Liver (tissue), 9 donors: ENCODE data around the gene CHD3. TPM values are rescaled to one million over a fixed set of nuclear protein-coding genes. Genes with fewer than 3 reads are reported as not detected.

Source experiments
- DNase-seq: peaks from one replicate; pipeline ENCODE4 v3.0.0-alpha.2; 2017; ENCODE audit warnings: low spot score
- H3K27ac ChIP-seq, 2 donors: one replicate each; pipeline ENCODE4 v1.7.0; 2013; ENCODE audit warnings: inconsistent platforms in 2 of 2, low read length in 2 of 2, control low read depth in 1 of 2, low read depth in 1 of 2, mild to moderate bottlenecking in 1 of 2
- H3K27me3 ChIP-seq, 4 donors: one replicate each; pipeline versions ENCODE4 v1.6.1 to v1.7.0; 2013; ENCODE audit warnings: low read length in 3 of 4, inconsistent platforms in 1 of 4, mild to moderate bottlenecking in 1 of 4, moderate library complexity in 1 of 4; ENCODE audit not compliant: control insufficient read depth in 4 of 4, insufficient read depth in 4 of 4
- H3K36me3 ChIP-seq, 4 donors: one replicate each; pipeline versions ENCODE4 v1.6.1 to v1.7.0; 2013; ENCODE audit warnings: low read length in 3 of 4, mild to moderate bottlenecking in 3 of 4, low read depth in 1 of 4, moderate library complexity in 1 of 4; ENCODE audit not compliant: control insufficient read depth in 4 of 4, insufficient read depth in 3 of 4
- H3K4me1 ChIP-seq, 4 donors: one replicate each; pipeline versions ENCODE4 v1.6.1 to v1.7.0; 2013; ENCODE audit warnings: low read length in 3 of 4, mild to moderate bottlenecking in 3 of 4, moderate library complexity in 1 of 4; ENCODE audit not compliant: control insufficient read depth in 4 of 4, insufficient read depth in 4 of 4
- H3K4me3 ChIP-seq, 3 donors: one replicate each; pipeline versions ENCODE4 v1.6.1 to v1.7.0; 2013; ENCODE audit warnings: low read length in 3 of 3, control low read depth in 1 of 3, low read depth in 1 of 3, mild to moderate bottlenecking in 1 of 3
- H3K9ac ChIP-seq, 2 donors: one replicate each; pipeline ENCODE4 v1.7.0; 2013; ENCODE audit warnings: low read length in 2 of 2, mild to moderate bottlenecking in 2 of 2, moderate library complexity in 2 of 2, control low read depth in 1 of 2, low read depth in 1 of 2
- H3K9me3 ChIP-seq, 4 donors: one replicate each; pipeline versions ENCODE4 v1.6.1 to v1.7.0; 2013; ENCODE audit warnings: low read length in 3 of 4; ENCODE audit not compliant: control insufficient read depth in 4 of 4
- CTCF ChIP-seq: fragments of 150-350 bp; IDR thresholded peaks from 2 replicates; pipeline ENCODE4 v1.5.1; 2017; ENCODE audit warnings: improper control_type of control experiment, low read depth, low read length; ENCODE audit not compliant: missing input control
- EGR1 ChIP-seq, 2 donors: IDR thresholded peaks; 2 replicates each; pipeline ENCODE4 v1.6.1; 2016 to 2018; ENCODE audit warnings: antibody characterized with exemption in 2 of 2, low read depth in 2 of 2
- FOXA1 ChIP-seq: IDR thresholded peaks from 2 replicates; pipeline ENCODE4 v1.6.1; 2016; ENCODE audit warnings: antibody characterized with exemption
- FOXA2 ChIP-seq: IDR thresholded peaks from 2 replicates; pipeline ENCODE4 v1.6.1; 2016; ENCODE audit warnings: antibody characterized with exemption
- GABPA ChIP-seq, 2 donors: IDR thresholded peaks in 1 of 2; conservative IDR thresholded peaks in 1 of 2; 2 replicates each; pipeline ENCODE4 v1.6.1; 2016; ENCODE audit warnings: antibody characterized with exemption in 2 of 2, mild to moderate bottlenecking in 1 of 2, moderate library complexity in 1 of 2
- HNF4A ChIP-seq, 2 donors: conservative IDR thresholded peaks; 2 replicates each; pipeline ENCODE4 v1.6.1; 2016; ENCODE audit warnings: antibody characterized with exemption in 2 of 2, mild to moderate bottlenecking in 2 of 2
- HNF4G ChIP-seq: IDR thresholded peaks from 2 replicates; pipeline ENCODE4 v1.6.1; 2016; ENCODE audit warnings: antibody characterized with exemption
- JUND ChIP-seq, 2 donors: IDR thresholded peaks; 2 replicates each; pipeline ENCODE4 v1.6.1; 2016; ENCODE audit warnings: antibody characterized with exemption in 2 of 2
- NR2F2 ChIP-seq: IDR thresholded peaks from 2 replicates; pipeline ENCODE4 v1.6.1; 2016; ENCODE audit warnings: antibody characterized with exemption
- RAD21 ChIP-seq, 2 donors: IDR thresholded peaks; 2 replicates each; pipeline ENCODE4 v1.6.1; 2016; ENCODE audit warnings: antibody characterized with exemption in 2 of 2, mild to moderate bottlenecking in 2 of 2
- REST ChIP-seq: IDR thresholded peaks from 2 replicates; pipeline ENCODE4 v1.6.1; 2016; ENCODE audit warnings: antibody characterized with exemption, mild to moderate bottlenecking
- RXRA ChIP-seq, 2 donors: IDR thresholded peaks; 2 replicates each; pipeline ENCODE4 v1.6.1; 2017 to 2018; ENCODE audit warnings: antibody characterized with exemption in 2 of 2, mild to moderate bottlenecking in 1 of 2
- SP1 ChIP-seq: IDR thresholded peaks from 2 replicates; pipeline ENCODE4 v1.6.1; 2018; ENCODE audit warnings: antibody characterized with exemption, mild to moderate bottlenecking
- TAF1 ChIP-seq: conservative IDR thresholded peaks from 2 replicates; pipeline ENCODE4 v1.6.1; 2016; ENCODE audit warnings: antibody characterized with exemption, mild to moderate bottlenecking
- YY1 ChIP-seq: IDR thresholded peaks from 2 replicates; pipeline ENCODE4 v1.6.1; 2016; ENCODE audit warnings: antibody characterized with exemption, mild to moderate bottlenecking
- ZBTB33 ChIP-seq: IDR thresholded peaks from 2 replicates; pipeline ENCODE4 v1.6.1; 2016; ENCODE audit warnings: antibody characterized with exemption
- WGBS: extraction: QIAGEN DNeasy Blood & Tissue Kit; methylation state at CpG from one replicate; pipeline ENCODE4 v1.1.7; 2013; 5-methylcytosine and 5-hydroxymethylcytosine counted together
- polyA plus RNA-seq, 2 donors: library from polyadenylated mRNA; stranded (reverse) in 1 of 2; unstranded in 1 of 2; fragments of 200-250 nt in 1 of 2; fragments of >200 nt in 1 of 2; fragmentation: Nextera tagmentation in 1 of 2; extraction: Ambion mirVana in 1 of 2; gene quantifications; one replicate each; pipeline versions ENCODE4 v1.2.1 to v1.2.3, GENCODE V29; 2013 to 2015
- total RNA-seq, 2 donors: library from RNA; depleted of rRNA; stranded (reverse); fragments of >200 nt; gene quantifications; one replicate each; pipeline ENCODE4 v1.2.3, GENCODE V29; 2014
- TF ChIP-seq, protein P1 (sequence below): IDR thresholded peaks from 2 replicates; pipeline ENCODE4 v1.6.1; 2016; ENCODE audit warnings: antibody characterized with exemption
- TF ChIP-seq, protein P2 (sequence below): IDR thresholded peaks from 2 replicates; pipeline ENCODE4 v1.6.1; 2016; ENCODE audit warnings: antibody characterized with exemption
- donor health status: healthy.
- donor health status: healthy.
- donor health status: healthy.
- donor health status: healthy.
- donor health status: healthy.

Gene CHD3
- total and polyA plus RNA-seq, 4 donors = 1.9 to 14.4 (median 7.2) TPM

- Histone ChIP-seq H3K4me3 (no peak overlapping the region), H3K4me1 (peaks cover 0 to 5% (median 2%) of the 10 kb centered on the region in 4 donors), H3K27ac (no peak overlapping the region), H3K9ac (no peak overlapping the region), H3K36me3 (peaks cover 0 to 21% (median 1%) of the 10 kb centered on the region in 4 donors), H3K9me3 (no peaks in the 10 kb centered on the region), H3K27me3 (no peaks in the 10 kb centered on the region)
- no peak for DNase-seq
- TF ChIP-seq, protein P1, sequence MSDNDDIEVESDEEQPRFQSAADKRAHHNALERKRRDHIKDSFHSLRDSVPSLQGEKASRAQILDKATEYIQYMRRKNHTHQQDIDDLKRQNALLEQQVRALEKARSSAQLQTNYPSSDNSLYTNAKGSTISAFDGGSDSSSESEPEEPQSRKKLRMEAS = peak; percentile 16
- TF ChIP-seq EGR1 (IDR thresholded peaks at IDR 0.05; ENCODE audit: low read depth in 2 of 2) (no peak), CTCF (peak; percentile 94), RAD21 (IDR thresholded peaks at IDR 0.05) (peak; percentile 100), YY1 (peak; percentile 79)
- 26% methylated on average over 6 of the region's 6 CpGs for WGBS
These were observed 9.2 kb downstream of the CHD3 start for GRCh38 chr17:7897773-7898172.

- Histone ChIP-seq H3K27me3 (no peaks in the 10 kb centered on the region), H3K9ac (no peak overlapping the region), H3K36me3 (peaks cover 0 to 41% (median 9%) of the 10 kb centered on the region in 4 donors), H3K9me3 (no peaks in the 10 kb centered on the region), H3K4me3 (no peak overlapping the region), H3K27ac (no peak overlapping the region), H3K4me1 (no peaks in the 10 kb centered on the region)
- TF ChIP-seq SP1 (no peak), HNF4A (conservative IDR thresholded peaks at IDR 0.05) (no peak), EGR1 (IDR thresholded peaks at IDR 0.05; ENCODE audit: low read depth in 2 of 2) (no peak), FOXA1 (no peak), REST (no peak), RXRA (IDR thresholded peaks at IDR 0.05) (no peak), FOXA2 (no peak), HNF4G (no peak), GABPA (IDR thresholded peaks at IDR 0.05 in 1 of 2, conservative IDR thresholded peaks at IDR 0.05 in 1 of 2) (no peak), RAD21 (IDR thresholded peaks at IDR 0.05) (no peak), YY1 (no peak), NR2F2 (no peak), CTCF (no peak), TAF1 (no peak), JUND (IDR thresholded peaks at IDR 0.05) (no peak), ZBTB33 (no peak)
- TF ChIP-seq, protein P2, sequence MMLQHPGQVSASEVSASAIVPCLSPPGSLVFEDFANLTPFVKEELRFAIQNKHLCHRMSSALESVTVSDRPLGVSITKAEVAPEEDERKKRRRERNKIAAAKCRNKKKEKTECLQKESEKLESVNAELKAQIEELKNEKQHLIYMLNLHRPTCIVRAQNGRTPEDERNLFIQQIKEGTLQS = no peak
- TF ChIP-seq, protein P1 = no peak
- WGBS = 89% methylated on average over 22 of the region's 22 CpGs
- DNase-seq = no peak
These were observed 14.8 kb downstream of the CHD3 start for GRCh38 chr17:7903154-7904103.
